ENCODE data around the gene UBL7.

GRCh38 chr15:74496648-74497047 is 35.7 kb upstream of the UBL7 start:
- TF ChIP-seq NR2F1 (conservative IDR thresholded peaks at IDR 0.05) (no peak), CTCF (IDR thresholded peaks at IDR 0.05 in 2 of 3, conservative IDR thresholded peaks at IDR 0.05 in 1 of 3; ENCODE audit: control insufficient read depth in 2 of 3, extremely low read depth in 1 of 3, insufficient read depth in 1 of 3, low read depth in 3 of 3, low read length in 3 of 3) (no peak), PRDM15 (CRISPR knock-in tag; IDR thresholded peaks at IDR 0.05) (no peak)

Data from GM12878 (cell line).